ENCODE data around the gene STX5. TPM values are rescaled to one million over a fixed set of nuclear protein-coding genes. Genes with fewer than 3 reads are reported as not detected.

STX5 gene
- total RNA-seq, 2 experiments from 2014 or later: 22.0 to 22.8 TPM

GRCh38 chr11:62876712-62877111, 44.9 kb upstream of the STX5 start:
- POLR2A ChIA-PET: interaction anchor here (1.5 to 1.7 kb wide), 2 partner anchors 20 to 36 kb away, joined by 5 to 6 read pairs; no protein-coding TSS in a partner anchor
- Mint-ChIP-seq H3K36me3 (ENCODE audit: low read depth) (peaks cover 42% of the 10 kb centered on the region), H3K9me3 (no peaks in the 10 kb centered on the region), H3K27me3 (no peaks in the 10 kb centered on the region), H3K27ac (no peak overlapping the region), H3K4me3 (no peak overlapping the region), H3K4me1 (ENCODE audit: low read depth) (peaks cover 12% of the 10 kb centered on the region)
- DNase-seq: no peak
- ATAC-seq: no peak
- CTCF ChIA-PET: interaction anchor here (1.3 to 1.9 kb wide), 2 partner anchors 14 to 90 kb away, joined by 4 to 6 read pairs; no protein-coding TSS in a partner anchor
- no peak for TF ChIP-seq CTCF (IDR thresholded peaks at IDR 0.05)
- intact Hi-C loops (cut with micrococcal nuclease): no loop called here

DNA sequence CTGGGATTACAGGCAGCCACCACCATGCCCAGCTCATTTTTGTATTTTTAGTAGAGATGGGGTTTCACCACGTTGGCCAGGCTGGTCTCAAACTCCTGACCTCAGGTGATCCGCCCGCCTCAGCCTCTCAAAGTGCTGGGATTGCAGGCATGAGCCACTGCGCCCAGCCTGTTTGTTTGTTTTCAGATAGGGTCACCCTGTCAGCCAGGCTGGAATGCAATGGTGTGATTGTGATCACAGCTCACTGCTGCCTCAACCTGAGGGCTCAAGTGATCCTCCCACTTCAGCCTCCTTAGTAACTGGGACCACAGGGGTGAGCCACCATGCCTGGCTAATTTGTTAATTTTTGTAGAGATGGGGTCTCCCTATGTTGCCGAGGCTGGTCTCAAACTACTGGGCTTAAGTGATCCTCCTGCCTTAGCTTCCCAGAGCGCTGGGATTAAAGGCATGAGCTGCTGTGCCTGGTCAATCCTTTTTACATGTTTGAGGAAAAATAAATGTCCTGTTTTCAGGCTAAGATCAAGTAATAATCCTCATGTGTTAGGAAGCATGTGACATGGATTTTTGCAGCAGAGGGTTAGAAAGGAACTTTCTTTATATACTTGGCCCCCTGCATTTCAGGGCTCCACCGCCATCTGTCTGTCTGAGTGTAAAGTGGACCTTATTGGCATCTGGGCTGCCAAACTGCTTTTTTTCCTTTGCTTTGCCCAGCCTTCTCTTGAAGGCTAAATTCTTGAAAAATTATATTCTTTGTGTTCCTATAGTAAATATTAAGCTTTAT, 44.0 kb upstream of the STX5 start:
- H3K4me1 Mint-ChIP-seq (ENCODE audit: low read depth): peaks cover 12% of the 10 kb centered on the region
- no peak overlapping the region for H3K4me3 Mint-ChIP-seq
- no peaks in the 10 kb centered on the region for H3K27me3 Mint-ChIP-seq
- CTCF ChIA-PET: interaction anchor here (1.3 to 2.5 kb wide), 2 partner anchors 13 to 89 kb away, joined by 4 to 9 read pairs; no protein-coding TSS in a partner anchor
- no peak for ATAC-seq
- DNase-seq: no peak
- H3K9me3 Mint-ChIP-seq: no peaks in the 10 kb centered on the region
- intact Hi-C loops (cut with micrococcal nuclease): no loop called here
- H3K27ac Mint-ChIP-seq: no peak overlapping the region
- no peak for TF ChIP-seq CTCF (IDR thresholded peaks at IDR 0.05)
- POLR2A ChIA-PET: interaction anchor here (1.4 to 1.7 kb wide), 3 partner anchors 19 to 35 kb away, joined by 5 to 8 read pairs (median 6); no protein-coding TSS in a partner anchor
- H3K36me3 Mint-ChIP-seq (ENCODE audit: low read depth): peaks cover 35% of the 10 kb centered on the region

DNA sequence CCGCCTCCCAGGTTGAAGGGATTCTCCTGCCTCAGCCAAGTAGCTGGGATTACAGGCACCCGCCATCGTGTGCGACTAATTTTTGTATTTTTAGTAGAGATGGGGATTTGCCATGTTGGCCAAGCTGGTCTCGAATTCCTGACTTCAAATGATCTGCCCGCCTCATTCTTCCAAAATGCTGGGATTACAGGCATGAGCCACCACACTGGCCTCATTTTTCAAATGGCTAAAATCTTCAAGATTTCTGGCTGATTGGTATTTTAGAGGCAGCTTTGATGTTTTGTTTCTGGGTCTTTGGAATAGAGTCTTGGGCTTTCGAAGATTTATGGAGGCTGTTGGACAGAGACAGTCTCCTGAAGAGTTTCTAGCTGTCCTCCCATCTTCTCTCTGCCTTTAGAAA, 43.0 kb upstream of the STX5 start:
- Mint-ChIP-seq H3K27ac (no peak overlapping the region), H3K9me3 (no peaks in the 10 kb centered on the region), H3K36me3 (ENCODE audit: low read depth) (peaks cover 29% of the 10 kb centered on the region), H3K4me3 (no peak overlapping the region), H3K4me1 (ENCODE audit: low read depth) (peaks cover 7% of the 10 kb centered on the region), H3K27me3 (no peaks in the 10 kb centered on the region)
- ChIA-PET CTCF (interaction anchor here (0.9 to 2.5 kb wide), 3 partner anchors 9 to 88 kb away, joined by 3 to 9 read pairs (median 6); no protein-coding TSS in a partner anchor), POLR2A (interaction anchor here (1.4 to 1.5 kb wide), 2 partner anchors 20 to 34 kb away, joined by 8 read pairs; no protein-coding TSS in a partner anchor)
- ATAC-seq: no peak
- no peak for DNase-seq
- TF ChIP-seq CTCF (IDR thresholded peaks at IDR 0.05): no peak
- intact Hi-C loops (cut with micrococcal nuclease): no loop called here

DNA sequence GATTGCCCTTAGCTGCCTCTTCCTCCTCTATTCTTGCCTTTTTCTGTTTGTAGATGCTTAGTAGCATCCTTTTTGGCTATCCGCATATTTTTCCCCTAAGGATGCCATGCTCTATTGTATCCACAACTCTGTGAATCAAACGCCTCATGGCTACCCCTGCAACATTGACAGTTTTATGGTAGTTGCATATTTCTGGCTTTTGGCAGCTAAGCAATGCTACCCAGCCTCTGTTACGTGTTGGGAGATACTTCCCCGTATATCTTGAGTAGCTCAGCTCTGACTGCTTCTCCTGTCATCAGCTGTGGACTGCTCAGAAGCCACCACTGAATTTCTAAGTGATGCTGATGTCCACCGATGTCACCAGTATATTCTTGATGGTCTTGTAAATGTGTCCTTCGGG, 33.8 kb upstream of the STX5 start:
- ChIA-PET POLR2A (interaction anchor here (0.7 to 5.7 kb wide), 5 partner anchors 10 to 119 kb away, joined by 3 to 49 read pairs (median 11); partner anchors contain the start of gene SLC3A2), CTCF (interaction anchor here (1.0 to 2.3 kb wide), 5 partner anchors 9 to 273 kb away, joined by 3 to 7 read pairs (median 3); partner anchors contain the start of genes POLR2G and SLC3A2)
- Mint-ChIP-seq H3K9me3 (no peaks in the 10 kb centered on the region), H3K36me3 (ENCODE audit: low read depth) (peaks cover 8% of the 10 kb centered on the region), H3K4me1 (ENCODE audit: low read depth) (peaks cover 20% of the 10 kb centered on the region), H3K27me3 (no peaks in the 10 kb centered on the region), H3K27ac (no peak overlapping the region), H3K4me3 (no peak overlapping the region)
- DNase-seq (no peak), ATAC-seq (no peak)
- no peak for TF ChIP-seq CTCF (IDR thresholded peaks at IDR 0.05)
- intact Hi-C loops (cut with micrococcal nuclease): no loop called here
